Measurements from ENCODE around the gene ULK2. TPM values are rescaled to one million over a fixed set of nuclear protein-coding genes. Genes with fewer than 3 reads are reported as not detected.

The ULK2 gene
- total RNA-seq, 4 donors from 2014 or later: 9.0 to 28.5 (median 12.9) TPM

- peaks cover 0 to 7% (median 0%) of the 10 kb centered on the region in 4 donors for H3K4me1 ChIP-seq
- intact Hi-C loops (cut with DNase I; ENCODE audit: low total_unique reads) (loop anchor here (5.0 kb wide), 1 partner anchor 451 kb away; no protein-coding TSS in a partner anchor), in situ Hi-C loops (cut with MboI; ENCODE audit: low pct_ligation_motif_present in 1 of 4, low pct_unique_long_range_greater_than_20kb in 1 of 4, low sequenced_read_pairs in 3 of 4) (loop anchor here (25.0 kb wide), 2 partner anchors 109 to 409 kb away; partner anchors contain the start of gene B9D1 (in 3 of the 4))
- H3K4me3 ChIP-seq: no peak overlapping the region
- H3K27ac ChIP-seq: no peak overlapping the region
- peaks cover 0 to 4% (median 0%) of the 10 kb centered on the region in 4 donors for H3K36me3 ChIP-seq
- 77% methylated on average over 6 of the region's 6 CpGs; no CpG with 5 or more reads in 1 of the 2 donors for WGBS, 2 donors (ENCODE audit: low coverage in 1 of 2)
- TF ChIP-seq CTCF (IDR thresholded peaks at IDR 0.05) (no peak), POLR2AphosphoS5 (IDR thresholded peaks at IDR 0.05) (no peak), POLR2A (IDR thresholded peaks at IDR 0.05) (no peak), EP300 (IDR thresholded peaks at IDR 0.05; ENCODE audit: low read depth) (no peak)
- H3K9me3 ChIP-seq: no peaks in the 10 kb centered on the region
- no peak for DNase-seq
- H3K27me3 ChIP-seq: no peaks in the 10 kb centered on the region
Observed at GRCh38 chr17:19770985-19771735, 96.6 kb downstream of the ULK2 start.

GRCh38 chr17:19769946-19770652 lies 97.6 kb downstream of the ULK2 start:
- no peak overlapping the region for H3K27ac ChIP-seq
- WGBS, 2 donors (ENCODE audit: low coverage in 1 of 2): 45 to 85% methylated on average over 2 to 7 of the region's 7 CpGs
- H3K9me3 ChIP-seq: no peaks in the 10 kb centered on the region
- intact Hi-C loops (cut with DNase I; ENCODE audit: low total_unique reads) (loop anchor here (5.0 to 10.0 kb wide), 2 partner anchors 405 to 452 kb away; partner anchors contain the start of gene B9D1), in situ Hi-C loops (cut with MboI; ENCODE audit: low pct_ligation_motif_present in 1 of 4, low pct_unique_long_range_greater_than_20kb in 1 of 4, low sequenced_read_pairs in 3 of 4) (loop anchor here (5.0 to 25.0 kb wide), 5 partner anchors 108 to 408 kb away; partner anchors contain the start of gene B9D1 (in 4 of the 4))
- H3K4me1 ChIP-seq: peaks cover 0 to 7% (median 0%) of the 10 kb centered on the region in 4 donors
- DNase-seq: no peak
- no peak for TF ChIP-seq EP300 (IDR thresholded peaks at IDR 0.05; ENCODE audit: low read depth)
- TF ChIP-seq CTCF (IDR thresholded peaks at IDR 0.05): no peak
- H3K27me3 ChIP-seq: no peaks in the 10 kb centered on the region
- no peaks in the 10 kb centered on the region for H3K36me3 ChIP-seq
- H3K4me3 ChIP-seq: no peak overlapping the region

GRCh38 chr17:19768046-19768782 lies 99.5 kb downstream of the ULK2 start:
- H3K27me3 ChIP-seq: no peaks in the 10 kb centered on the region
- H3K4me1 ChIP-seq: peaks cover 0 to 7% (median 0%) of the 10 kb centered on the region in 4 donors
- no peak overlapping the region for H3K4me3 ChIP-seq
- 46 to 63% methylated on average over 6 to 10 of the region's 10 CpGs for WGBS, 2 donors (ENCODE audit: low coverage in 1 of 2)
- DNase-seq: no peak
- no peak for TF ChIP-seq POLR2AphosphoS5 (IDR thresholded peaks at IDR 0.05)
- no peak for TF ChIP-seq CTCF (IDR thresholded peaks at IDR 0.05)
- TF ChIP-seq EP300 (IDR thresholded peaks at IDR 0.05; ENCODE audit: low read depth): no peak
- no peak for TF ChIP-seq POLR2A (IDR thresholded peaks at IDR 0.05)
- intact Hi-C loops (cut with DNase I; ENCODE audit: low total_unique reads): loop anchor here (10.0 kb wide), 1 partner anchor 403 kb away; the partner anchor contains the start of gene B9D1
- no peaks in the 10 kb centered on the region for H3K36me3 ChIP-seq
- H3K27ac ChIP-seq: no peak overlapping the region
- in situ Hi-C loops (cut with MboI; ENCODE audit: low pct_ligation_motif_present in 1 of 4, low pct_unique_long_range_greater_than_20kb in 1 of 4, low sequenced_read_pairs in 3 of 4): loop anchor here (5.0 to 25.0 kb wide), 5 partner anchors 106 to 406 kb away; partner anchors contain the start of gene B9D1 (in 4 of the 4)
- no peaks in the 10 kb centered on the region for H3K9me3 ChIP-seq
